ENCODE data around the gene RBM28. TPM values are rescaled to one million over a fixed set of nuclear protein-coding genes. Genes with fewer than 3 reads are reported as not detected.

The RBM28 gene
- total and polyA plus RNA-seq, 4 donors: 5.0 to 41.5 (median 32.3) TPM

- no peak overlapping the region for H3K4me3 ChIP-seq (ENCODE audit: low read length in 2 of 2)
- no peak for ATAC-seq (ENCODE audit: low FRiP score)
- 87 to 91% methylated on average over 6 of the region's 6 CpGs for WGBS, 2 donors
- H3K4me1 ChIP-seq (ENCODE audit: control insufficient read depth in 1 of 2, insufficient read depth in 2 of 2, low read length in 2 of 2): peaks cover 3% of the 10 kb centered on the region in 2 donors
- no peaks in the 10 kb centered on the region for H3K9me3 ChIP-seq (ENCODE audit: control insufficient read depth, low read length)
- DNase-seq: no peak
- peaks cover 5 to 10% of the 10 kb centered on the region in 2 donors for H3K36me3 ChIP-seq (ENCODE audit: control insufficient read depth in 1 of 2, insufficient read depth in 2 of 2, low read length in 1 of 2)
- intact Hi-C loops (cut with DNase I): loop anchor here in 1 of 2 donors (10.0 kb wide), 1 partner anchor 133 kb away; the partner anchor contains the start of gene METTL2B
- H3K27me3 ChIP-seq (ENCODE audit: control insufficient read depth in 1 of 2, insufficient read depth in 2 of 2, low read length in 1 of 2): no peaks in the 10 kb centered on the region
- no peak overlapping the region for H3K27ac ChIP-seq (ENCODE audit: low read depth in 1 of 2, low read length in 2 of 2)
Observed at GRCh38 chr7:128341733-128342132, 2.0 kb downstream of the RBM28 start.

- intact Hi-C loops (cut with DNase I): no loop called here
- Histone ChIP-seq H3K36me3 (ENCODE audit: control insufficient read depth in 1 of 2, insufficient read depth in 2 of 2, low read length in 1 of 2) (peaks cover 13 to 20% of the 10 kb centered on the region in 2 donors), H3K4me3 (ENCODE audit: low read length in 2 of 2) (no peak overlapping the region), H3K27me3 (ENCODE audit: control insufficient read depth in 1 of 2, insufficient read depth in 2 of 2, low read length in 1 of 2) (no peaks in the 10 kb centered on the region), H3K27ac (ENCODE audit: low read depth in 1 of 2, low read length in 2 of 2) (no peak overlapping the region), H3K4me1 (ENCODE audit: control insufficient read depth in 1 of 2, insufficient read depth in 2 of 2, low read length in 2 of 2) (no peaks in the 10 kb centered on the region), H3K9me3 (ENCODE audit: control insufficient read depth, low read length) (no peaks in the 10 kb centered on the region)
- DNase-seq: no peak
- 90 to 92% methylated on average over 3 of the region's 3 CpGs for WGBS, 2 donors
- no peak for ATAC-seq (ENCODE audit: low FRiP score)
Observed at GRCh38 chr7:128335730-128336129, 8.0 kb downstream of the RBM28 start.

- H3K36me3 ChIP-seq (ENCODE audit: control insufficient read depth in 1 of 2, insufficient read depth in 2 of 2, low read length in 1 of 2): peaks cover 4 to 10% of the 10 kb centered on the region in 2 donors
- WGBS, 2 donors: 87 to 88% methylated on average over 9 of the region's 9 CpGs
- H3K27ac ChIP-seq (ENCODE audit: low read depth in 1 of 2, low read length in 2 of 2): no peak overlapping the region
Observed at GRCh38 chr7:128324368-128324680, 19.4 kb downstream of the RBM28 start.

GRCh38 chr7:128323459-128324367 is 20.0 kb downstream of the RBM28 start:
- peak; percentile 19 for ATAC-seq (ENCODE audit: low FRiP score)
- H3K27me3 ChIP-seq (ENCODE audit: control insufficient read depth in 1 of 2, insufficient read depth in 2 of 2, low read length in 1 of 2): no peaks in the 10 kb centered on the region
- H3K9me3 ChIP-seq (ENCODE audit: control insufficient read depth, low read length): no peaks in the 10 kb centered on the region
- no peaks in the 10 kb centered on the region for H3K4me1 ChIP-seq (ENCODE audit: control insufficient read depth in 1 of 2, insufficient read depth in 2 of 2, low read length in 2 of 2)
- no peak overlapping the region for H3K27ac ChIP-seq (ENCODE audit: low read depth in 1 of 2, low read length in 2 of 2)
- WGBS, 2 donors: 62 to 64% methylated on average over 10 of the region's 10 CpGs
- peaks cover 4 to 10% of the 10 kb centered on the region in 2 donors for H3K36me3 ChIP-seq (ENCODE audit: control insufficient read depth in 1 of 2, insufficient read depth in 2 of 2, low read length in 1 of 2)
- no peak overlapping the region for H3K4me3 ChIP-seq (ENCODE audit: low read length in 2 of 2)
- no peak for DNase-seq
- intact Hi-C loops (cut with DNase I): no loop called here

More at GRCh38 chr7:128324368-128324680, 19.4 kb downstream of the RBM28 start:
- Histone ChIP-seq H3K4me1 (ENCODE audit: control insufficient read depth in 1 of 2, insufficient read depth in 2 of 2, low read length in 2 of 2) (no peaks in the 10 kb centered on the region), H3K9me3 (ENCODE audit: control insufficient read depth, low read length) (no peaks in the 10 kb centered on the region), H3K4me3 (ENCODE audit: low read length in 2 of 2) (no peak overlapping the region), H3K27me3 (ENCODE audit: control insufficient read depth in 1 of 2, insufficient read depth in 2 of 2, low read length in 1 of 2) (no peaks in the 10 kb centered on the region)
- DNase-seq (no peak), ATAC-seq (ENCODE audit: low FRiP score) (no peak)
- intact Hi-C loops (cut with DNase I): no loop called here

GRCh38 chr7:128323040-128323439 is 20.7 kb downstream of the RBM28 start:
- ATAC-seq (ENCODE audit: low FRiP score): no peak
- Histone ChIP-seq H3K27me3 (ENCODE audit: control insufficient read depth in 1 of 2, insufficient read depth in 2 of 2, low read length in 1 of 2) (no peaks in the 10 kb centered on the region), H3K4me3 (ENCODE audit: low read length in 2 of 2) (no peak overlapping the region), H3K27ac (ENCODE audit: low read depth in 1 of 2, low read length in 2 of 2) (no peak overlapping the region), H3K9me3 (ENCODE audit: control insufficient read depth, low read length) (no peaks in the 10 kb centered on the region), H3K36me3 (ENCODE audit: control insufficient read depth in 1 of 2, insufficient read depth in 2 of 2, low read length in 1 of 2) (peaks cover 4 to 10% of the 10 kb centered on the region in 2 donors), H3K4me1 (ENCODE audit: control insufficient read depth in 1 of 2, insufficient read depth in 2 of 2, low read length in 2 of 2) (no peaks in the 10 kb centered on the region)
- no peak for DNase-seq
- intact Hi-C loops (cut with DNase I): no loop called here

- no peaks in the 10 kb centered on the region for H3K4me1 ChIP-seq (ENCODE audit: control insufficient read depth in 1 of 2, insufficient read depth in 2 of 2, low read length in 2 of 2)
- no peak overlapping the region for H3K4me3 ChIP-seq (ENCODE audit: low read length in 2 of 2)
- no peaks in the 10 kb centered on the region for H3K9me3 ChIP-seq (ENCODE audit: control insufficient read depth, low read length)
- DNase-seq (no peak), ATAC-seq (ENCODE audit: low FRiP score) (no peak)
- intact Hi-C loops (cut with DNase I): no loop called here
- 68 to 69% methylated on average over 3 of the region's 3 CpGs for WGBS, 2 donors
- no peak overlapping the region for H3K27ac ChIP-seq (ENCODE audit: low read depth in 1 of 2, low read length in 2 of 2)
- H3K36me3 ChIP-seq (ENCODE audit: control insufficient read depth in 1 of 2, insufficient read depth in 2 of 2, low read length in 1 of 2): peaks cover 6 to 14% of the 10 kb centered on the region in 2 donors
- H3K27me3 ChIP-seq (ENCODE audit: control insufficient read depth in 1 of 2, insufficient read depth in 2 of 2, low read length in 1 of 2): no peaks in the 10 kb centered on the region
Observed at GRCh38 chr7:128322040-128322643, 21.6 kb downstream of the RBM28 start.

- ATAC-seq (ENCODE audit: low FRiP score) (no peak), DNase-seq (no peak)
- 81 to 83% methylated on average over 5 of the region's 5 CpGs for WGBS, 2 donors
- H3K4me1 ChIP-seq (ENCODE audit: control insufficient read depth in 1 of 2, insufficient read depth in 2 of 2, low read length in 2 of 2): no peaks in the 10 kb centered on the region
- H3K27me3 ChIP-seq (ENCODE audit: control insufficient read depth in 1 of 2, insufficient read depth in 2 of 2, low read length in 1 of 2): no peaks in the 10 kb centered on the region
- intact Hi-C loops (cut with DNase I): no loop called here
- peaks cover 8 to 13% of the 10 kb centered on the region in 2 donors for H3K36me3 ChIP-seq (ENCODE audit: control insufficient read depth in 1 of 2, insufficient read depth in 2 of 2, low read length in 1 of 2)
- no peaks in the 10 kb centered on the region for H3K9me3 ChIP-seq (ENCODE audit: control insufficient read depth, low read length)
- no peak overlapping the region for H3K4me3 ChIP-seq (ENCODE audit: low read length in 2 of 2)
- H3K27ac ChIP-seq (ENCODE audit: low read depth in 1 of 2, low read length in 2 of 2): no peak overlapping the region
Observed at GRCh38 chr7:128321044-128321422, 22.7 kb downstream of the RBM28 start.

- H3K36me3 ChIP-seq (ENCODE audit: control insufficient read depth in 1 of 2, insufficient read depth in 2 of 2, low read length in 1 of 2): peaks cover 11 to 17% of the 10 kb centered on the region in 2 donors
- 93% methylated on average over 5 of the region's 5 CpGs for WGBS, 2 donors
Observed at GRCh38 chr7:128318691-128319090, 25.0 kb downstream of the RBM28 start.

GRCh38 chr7:128311013-128311412 is 32.7 kb downstream of the RBM28 start:
- Histone ChIP-seq H3K4me1 (ENCODE audit: control insufficient read depth in 1 of 2, insufficient read depth in 2 of 2, low read length in 2 of 2) (no peaks in the 10 kb centered on the region), H3K27me3 (ENCODE audit: control insufficient read depth in 1 of 2, insufficient read depth in 2 of 2, low read length in 1 of 2) (no peaks in the 10 kb centered on the region), H3K4me3 (ENCODE audit: low read length in 2 of 2) (no peak overlapping the region), H3K36me3 (ENCODE audit: control insufficient read depth in 1 of 2, insufficient read depth in 2 of 2, low read length in 1 of 2) (peaks cover 19 to 24% of the 10 kb centered on the region in 2 donors), H3K27ac (ENCODE audit: low read depth in 1 of 2, low read length in 2 of 2) (no peak overlapping the region), H3K9me3 (ENCODE audit: control insufficient read depth, low read length) (no peaks in the 10 kb centered on the region)
- intact Hi-C loops (cut with DNase I): no loop called here
- ATAC-seq (ENCODE audit: low FRiP score) (no peak), DNase-seq (no peak)
- WGBS, 2 donors: 92 to 96% methylated on average over 3 of the region's 3 CpGs

More at GRCh38 chr7:128318691-128319090, 25.0 kb downstream of the RBM28 start:
- ATAC-seq (ENCODE audit: low FRiP score) (no peak), DNase-seq (no peak)
- H3K27me3 ChIP-seq (ENCODE audit: control insufficient read depth in 1 of 2, insufficient read depth in 2 of 2, low read length in 1 of 2): no peaks in the 10 kb centered on the region
- no peaks in the 10 kb centered on the region for H3K4me1 ChIP-seq (ENCODE audit: control insufficient read depth in 1 of 2, insufficient read depth in 2 of 2, low read length in 2 of 2)
- H3K27ac ChIP-seq (ENCODE audit: low read depth in 1 of 2, low read length in 2 of 2): no peak overlapping the region
- no peak overlapping the region for H3K4me3 ChIP-seq (ENCODE audit: low read length in 2 of 2)
- intact Hi-C loops (cut with DNase I): no loop called here
- no peaks in the 10 kb centered on the region for H3K9me3 ChIP-seq (ENCODE audit: control insufficient read depth, low read length)

All from aorta (tissue), 5 donors.